Large intestine (tissue), 3 donors: ENCODE data around the gene GCNT1. TPM values are rescaled to one million over a fixed set of nuclear protein-coding genes. Genes with fewer than 3 reads are reported as not detected.
A peak's percentile ranks its signal among the peaks of the same experiment; 100 is the strongest.
"Not testable (repeated sequence)": the region's sequence is repeated elsewhere in the genome, so short reads cannot be mapped to it uniquely, and the experiment has no call there.

Experiments used
- DNase-seq, 2 donors: peaks; one replicate each; pipeline versions ENCODE4 v3.0.0 to v3.0.0-alpha.2; 2013
- H3K27ac ChIP-seq: one replicate; pipeline ENCODE4 v1.5.1; 2013; ENCODE audit warnings: low read length
- H3K27me3 ChIP-seq: 2 replicates; pipeline ENCODE4 v1.6.1; 2013; ENCODE audit warnings: low read length; ENCODE audit not compliant: control insufficient read depth, insufficient read depth
- H3K36me3 ChIP-seq: 2 replicates; pipeline ENCODE4 v1.6.1; 2013; ENCODE audit warnings: low read length; ENCODE audit not compliant: control insufficient read depth, insufficient read depth
- H3K4me1 ChIP-seq: one replicate; pipeline ENCODE4 v1.6.1; 2013; ENCODE audit warnings: low read length; ENCODE audit not compliant: control insufficient read depth, insufficient read depth
- H3K4me3 ChIP-seq: one replicate; pipeline ENCODE4 v1.5.1; 2013; ENCODE audit warnings: low read length
- H3K9me3 ChIP-seq: one replicate; pipeline ENCODE4 v1.6.1; 2013; ENCODE audit warnings: mild to moderate bottlenecking, low read depth, low read length, moderate library complexity; ENCODE audit not compliant: control insufficient read depth
- WGBS: methylation state at CpG from one replicate; pipeline ENCODE4 v1.1.5; 2013; ENCODE audit warnings: low lambda C conversion rate; ENCODE audit not compliant: insufficient coverage; 5-methylcytosine and 5-hydroxymethylcytosine counted together
- polyA plus RNA-seq: library from polyadenylated mRNA; unstranded; fragments of 120-200 nt; gene quantifications from one replicate; pipeline ENCODE4 v1.2.1, GENCODE V29; 2013

GCNT1 gene
- polyA plus RNA-seq, 1 donor = 108 TPM

- peaks cover 3% of the 10 kb centered on the region for H3K9me3 ChIP-seq
- DNase-seq = no peak
- no peak overlapping the region for H3K27ac ChIP-seq
- no peaks in the 10 kb centered on the region for H3K27me3 ChIP-seq
- WGBS = 100% methylated on average over 1 of the region's 3 CpGs
- H3K4me3 ChIP-seq = no peak overlapping the region
- H3K36me3 ChIP-seq = peaks cover 2% of the 10 kb centered on the region
- H3K4me1 ChIP-seq = peaks cover 9% of the 10 kb centered on the region
Measured at GRCh38 chr9:76516871-76517270, 57.9 kb downstream of the GCNT1 start.

DNA sequence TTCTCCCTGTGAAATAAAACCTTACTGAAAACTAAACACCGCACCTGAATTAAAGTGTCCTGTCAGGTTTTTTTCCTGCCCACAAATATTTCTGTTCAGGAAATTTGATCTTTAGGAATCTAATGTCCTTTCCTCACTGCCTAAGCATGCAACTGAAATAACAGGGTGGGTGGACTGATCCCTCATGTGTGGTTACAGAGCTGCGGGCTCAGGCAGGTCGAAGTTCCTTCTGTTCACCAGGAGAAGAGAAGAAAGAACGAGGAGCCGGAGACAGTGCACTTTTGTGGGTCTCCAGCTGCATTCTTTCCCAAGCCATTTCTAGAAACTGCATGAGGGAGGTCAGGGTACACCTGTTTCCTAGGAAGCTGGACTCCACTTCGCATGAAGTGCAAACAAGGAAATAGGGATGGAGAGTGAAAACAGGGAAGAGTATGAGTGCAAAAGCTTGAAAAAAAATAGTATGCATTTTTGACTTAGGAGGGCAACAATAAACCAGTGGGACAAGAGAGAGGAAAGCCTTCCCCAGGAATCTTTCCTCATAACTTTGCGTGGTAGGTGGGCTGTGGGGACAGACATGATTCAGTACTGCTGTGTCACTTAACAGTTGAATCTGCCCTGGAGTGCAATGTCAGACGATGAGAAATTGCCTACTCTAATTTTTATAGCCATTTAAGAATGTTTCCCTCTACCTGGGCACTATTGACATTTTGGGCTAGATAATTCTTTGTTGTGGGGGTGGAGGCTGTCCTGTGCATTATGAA, 60.3 kb downstream of the GCNT1 start:
- Histone ChIP-seq H3K4me3 (no peak overlapping the region), H3K27me3 (no peaks in the 10 kb centered on the region), H3K9me3 (no peaks in the 10 kb centered on the region), H3K4me1 (peaks cover 9% of the 10 kb centered on the region), H3K36me3 (peaks cover 2% of the 10 kb centered on the region), H3K27ac (peak overlapping the region; percentile 34)
- DNase-seq = peak; percentile 41 to 68
- 13% methylated on average over 1 of the region's 8 CpGs for WGBS

DNA sequence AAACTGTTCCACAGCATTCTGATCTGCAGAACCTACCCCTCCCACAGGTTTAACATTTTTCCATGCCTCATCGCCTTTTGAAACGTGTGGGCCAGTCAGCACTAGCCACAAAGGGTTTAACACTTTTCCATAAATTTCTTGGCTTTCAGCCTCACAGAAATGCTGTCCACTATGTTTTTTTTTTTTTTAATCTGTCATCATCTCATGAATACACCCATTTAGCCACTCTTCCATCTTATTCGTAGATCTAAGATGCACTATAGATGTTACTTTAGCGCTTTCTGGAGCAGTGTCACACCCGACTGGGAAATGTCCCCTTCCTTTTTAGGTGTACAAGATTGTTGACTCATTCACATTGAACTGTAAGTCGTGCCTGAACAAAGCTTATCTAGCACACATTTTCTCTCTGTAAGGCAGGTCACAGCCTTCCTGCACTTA, 62.3 kb downstream of the GCNT1 start:
- H3K27ac ChIP-seq = no peak overlapping the region
- H3K9me3 ChIP-seq = no peaks in the 10 kb centered on the region
- H3K36me3 ChIP-seq = no peaks in the 10 kb centered on the region
- H3K4me1 ChIP-seq = peaks cover 9% of the 10 kb centered on the region
- DNase-seq = no peak
- H3K4me3 ChIP-seq = no peak overlapping the region
- H3K27me3 ChIP-seq = no peaks in the 10 kb centered on the region
- 100% methylated on average over 2 of the region's 6 CpGs for WGBS

DNA sequence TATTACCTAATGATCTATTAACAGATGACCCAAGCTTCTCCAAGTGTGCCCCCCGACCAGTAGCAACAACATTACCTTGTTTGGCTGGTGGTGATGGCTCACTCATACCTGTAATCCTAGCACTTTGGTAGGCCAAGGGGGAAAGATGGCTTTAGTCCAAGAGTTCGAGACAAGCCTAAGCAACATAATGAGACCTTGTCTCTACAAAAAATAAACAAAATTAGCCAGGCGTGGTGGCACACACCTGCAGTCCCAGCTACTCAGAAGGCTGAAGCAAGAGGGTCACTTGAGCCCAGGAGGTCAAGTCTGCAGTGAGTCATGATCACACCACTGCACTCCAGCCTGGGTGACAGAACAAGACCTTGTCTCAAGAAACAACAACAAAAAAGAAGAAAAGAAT, 62.9 kb downstream of the GCNT1 start:
- H3K27me3 ChIP-seq = no peaks in the 10 kb centered on the region
- WGBS = no CpG with 5 or more reads among the region's 3 CpGs
- no peak for DNase-seq
- H3K4me1 ChIP-seq = peaks cover 9% of the 10 kb centered on the region
- no peaks in the 10 kb centered on the region for H3K9me3 ChIP-seq
- H3K27ac ChIP-seq = no peak overlapping the region
- H3K36me3 ChIP-seq = no peaks in the 10 kb centered on the region
- no peak overlapping the region for H3K4me3 ChIP-seq

GRCh38 chr9:76523617-76524200, 64.7 kb downstream of the GCNT1 start:
- H3K27me3 ChIP-seq, DNase-seq, H3K4me1 ChIP-seq, H3K36me3 ChIP-seq, H3K4me3 ChIP-seq, H3K9me3 ChIP-seq, H3K27ac ChIP-seq: not testable (repeated sequence)
- no CpG with 5 or more reads among the region's 36 CpGs for whole genome bisulfite sequencing

DNA sequence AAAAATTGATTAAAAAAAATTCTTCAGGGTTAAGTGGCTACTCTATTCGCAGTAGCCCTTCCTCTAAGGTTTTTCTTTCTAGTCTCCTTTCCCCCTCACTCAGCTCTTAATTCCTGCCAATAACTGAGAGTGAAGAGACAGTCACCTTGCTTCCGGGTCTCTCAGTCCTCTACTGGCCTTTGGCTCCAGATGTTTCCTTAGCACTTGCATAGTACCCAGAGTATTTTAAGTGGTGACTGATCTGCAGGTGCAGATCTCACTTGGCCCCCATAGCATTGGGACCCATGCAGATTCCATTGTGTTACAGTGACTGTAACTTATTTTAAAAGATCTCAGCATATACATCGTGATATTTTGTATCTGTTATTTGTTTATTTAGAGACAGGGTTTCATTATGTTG, 66.2 kb downstream of the GCNT1 start:
- Histone ChIP-seq H3K27ac (no peak overlapping the region), H3K27me3 (no peaks in the 10 kb centered on the region), H3K4me1 (no peaks in the 10 kb centered on the region), H3K9me3 (peaks cover 6% of the 10 kb centered on the region), H3K4me3 (no peak overlapping the region), H3K36me3 (no peaks in the 10 kb centered on the region)
- WGBS = 90% methylated on average over 2 of the region's 3 CpGs
- DNase-seq = no peak

GRCh38 chr9:76526026-76526425, 67.0 kb downstream of the GCNT1 start:
- Histone ChIP-seq H3K9me3 (peaks cover 6% of the 10 kb centered on the region), H3K4me3 (no peak overlapping the region), H3K4me1 (no peaks in the 10 kb centered on the region), H3K27me3 (no peaks in the 10 kb centered on the region), H3K36me3 (no peaks in the 10 kb centered on the region), H3K27ac (no peak overlapping the region)
- no CpG with 5 or more reads among the region's 1 CpG for WGBS
- DNase-seq = no peak

GRCh38 chr9:76528056-76528455, 69.1 kb downstream of the GCNT1 start:
- Histone ChIP-seq H3K4me1 (no peaks in the 10 kb centered on the region), H3K27me3 (no peaks in the 10 kb centered on the region), H3K9me3 (peaks cover 6% of the 10 kb centered on the region), H3K36me3 (no peaks in the 10 kb centered on the region), H3K27ac (no peak overlapping the region), H3K4me3 (no peak overlapping the region)
- no CpG with 5 or more reads among the region's 7 CpGs for WGBS
- no peak for DNase-seq

GRCh38 chr9:76528642-76529190, 69.7 kb downstream of the GCNT1 start:
- no peaks in the 10 kb centered on the region for H3K36me3 ChIP-seq
- WGBS = no CpG with 5 or more reads among the region's 20 CpGs

DNA sequence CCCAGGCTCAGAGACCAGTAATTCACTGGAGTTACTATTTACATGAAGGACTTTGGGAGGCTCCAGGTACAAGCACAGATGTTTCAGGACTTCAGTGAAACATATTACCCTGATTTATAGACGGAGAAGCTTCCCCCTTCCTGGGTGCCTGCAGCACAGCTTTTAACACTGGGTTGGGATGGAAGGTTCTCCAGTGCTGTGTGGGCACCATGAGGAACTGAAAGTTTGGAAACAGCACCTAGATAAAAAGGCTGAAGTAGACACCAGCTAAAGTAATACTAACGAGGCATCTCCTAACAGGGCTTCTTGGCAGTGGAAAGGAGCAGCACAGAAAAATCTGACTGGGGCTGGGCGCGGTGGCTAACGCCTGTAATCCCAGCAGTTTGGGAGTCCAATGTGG, 70.7 kb downstream of the GCNT1 start:
- no peak for DNase-seq
- H3K4me3 ChIP-seq = no peak overlapping the region
- WGBS = no CpG with 5 or more reads among the region's 5 CpGs
- H3K27ac ChIP-seq = no peak overlapping the region
- H3K9me3 ChIP-seq = peaks cover 6% of the 10 kb centered on the region
- H3K27me3 ChIP-seq = no peaks in the 10 kb centered on the region
- no peaks in the 10 kb centered on the region for H3K4me1 ChIP-seq
- H3K36me3 ChIP-seq = no peaks in the 10 kb centered on the region

More at GRCh38 chr9:76528642-76529190, 69.7 kb downstream of the GCNT1 start:
- H3K27ac ChIP-seq = no peak overlapping the region
- H3K9me3 ChIP-seq = peaks cover 6% of the 10 kb centered on the region
- no peak overlapping the region for H3K4me3 ChIP-seq
- no peak for DNase-seq
- H3K27me3 ChIP-seq = no peaks in the 10 kb centered on the region
- no peaks in the 10 kb centered on the region for H3K4me1 ChIP-seq
